ENCODE measurements around the gene MYMX. TPM values are rescaled to one million over a fixed set of nuclear protein-coding genes. Genes with fewer than 3 reads are reported as not detected.

Gene MYMX
- total and polyA plus RNA-seq, 2 of the 4 experiments (the other 2 are of a cell fraction), result not detected

DNA sequence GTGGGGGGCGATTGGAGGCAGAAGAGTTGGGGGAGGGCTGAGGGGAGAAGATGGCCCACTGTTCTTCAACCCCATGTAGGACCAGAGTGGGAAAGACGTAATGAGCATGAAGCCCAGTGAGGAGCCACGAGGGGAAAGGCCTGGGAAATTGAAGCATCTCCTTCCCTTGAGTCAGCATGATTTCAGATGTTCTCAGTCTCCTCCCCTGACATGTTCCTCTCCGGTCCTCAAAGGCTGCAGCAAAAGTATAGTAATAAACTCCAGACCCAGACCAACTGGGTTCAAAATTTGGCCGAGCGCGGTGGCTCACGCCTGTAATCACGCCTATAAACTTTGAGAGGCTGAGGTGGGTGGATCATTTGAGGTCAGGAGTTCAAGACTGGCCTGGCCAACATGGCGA is 50.5 kb downstream of the MYMX start:
- in situ Hi-C loops (cut with MboI; ENCODE audit: low sequenced_read_pairs) (no loop called here), dilution Hi-C loops (cut with HindIII; ENCODE audit: low sequenced_read_pairs, unreplicated experiment) (no loop called here), intact Hi-C loops (cut with micrococcal nuclease) (no loop called here)
- H3K27me3 ChIP-seq (ENCODE audit: control insufficient read depth, insufficient read depth, low read length), result peaks cover 37% of the 10 kb centered on the region
- CTCF ChIA-PET, result interaction anchor here (0.7 to 1.8 kb wide), 4 partner anchors 11 to 84 kb away, joined by 3 to 4 read pairs (median 4); no protein-coding TSS in a partner anchor
- H4K91ac ChIP-seq (ENCODE audit: insufficient read depth, low read depth, low read length), result no peak overlapping the region
- no peak overlapping the region for H3K9ac ChIP-seq (ENCODE audit: low read depth, low read length)
- H3K18ac ChIP-seq (ENCODE audit: low read depth, low read length), result no peak overlapping the region
- H2AFZ ChIP-seq (replicated peaks; ENCODE audit: low read length, poor library complexity), result no peak overlapping the region
- no peak overlapping the region for H2BK20ac ChIP-seq (ENCODE audit: low read depth, low read length)
- H3K4me1 ChIP-seq (ENCODE audit: control insufficient read depth, insufficient read depth, low read length), result peaks cover 21% of the 10 kb centered on the region
- no peak overlapping the region for H2AK9ac ChIP-seq (replicated peaks; ENCODE audit: low read depth, low read length, poor library complexity)
- H3K36me3 ChIP-seq (ENCODE audit: control insufficient read depth, insufficient read depth, low read length), result no peaks in the 10 kb centered on the region
- BruUV-seq (replicated peaks), result no TSS peak
- no peak overlapping the region for H3K14ac ChIP-seq (replicated peaks; ENCODE audit: low read depth, low read length)
- H3K23ac ChIP-seq (ENCODE audit: low read depth, low read length), result no peak overlapping the region
- TF ChIP-seq CEBPB (IDR thresholded peaks at IDR 0.05; ENCODE audit: low read depth, low read length), result no peak
- no peak for TF ChIP-seq NFE2L2 (IDR thresholded peaks at IDR 0.05; ENCODE audit: low read depth, low read length)
- TF ChIP-seq, protein P1, sequence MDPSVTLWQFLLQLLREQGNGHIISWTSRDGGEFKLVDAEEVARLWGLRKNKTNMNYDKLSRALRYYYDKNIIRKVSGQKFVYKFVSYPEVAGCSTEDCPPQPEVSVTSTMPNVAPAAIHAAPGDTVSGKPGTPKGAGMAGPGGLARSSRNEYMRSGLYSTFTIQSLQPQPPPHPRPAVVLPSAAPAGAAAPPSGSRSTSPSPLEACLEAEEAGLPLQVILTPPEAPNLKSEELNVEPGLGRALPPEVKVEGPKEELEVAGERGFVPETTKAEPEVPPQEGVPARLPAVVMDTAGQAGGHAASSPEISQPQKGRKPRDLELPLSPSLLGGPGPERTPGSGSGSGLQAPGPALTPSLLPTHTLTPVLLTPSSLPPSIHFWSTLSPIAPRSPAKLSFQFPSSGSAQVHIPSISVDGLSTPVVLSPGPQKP (IDR thresholded peaks at IDR 0.05; ENCODE audit: borderline replicate concordance, low read depth, low read length), result no peak
- TF ChIP-seq MXI1 (IDR thresholded peaks at IDR 0.05; ENCODE audit: borderline replicate concordance, low read depth, low read length), result no peak
- TF ChIP-seq RAD21 (IDR thresholded peaks at IDR 0.05; ENCODE audit: low read length), result no peak
- TF ChIP-seq FOS (IDR thresholded peaks at IDR 0.05; ENCODE audit: low read depth, low read length), result no peak
- TF ChIP-seq CHD1 (IDR thresholded peaks at IDR 0.05; ENCODE audit: low read depth, low read length), result no peak
- TF ChIP-seq MAZ (IDR thresholded peaks at IDR 0.05; ENCODE audit: borderline replicate concordance, low read depth, low read length), result no peak
- no peak for TF ChIP-seq RFX5 (IDR thresholded peaks at IDR 0.05; ENCODE audit: low read depth, low read length)
- no peak overlapping the region for H3K27ac ChIP-seq (ENCODE audit: insufficient read depth, low read length)
- H3K56ac ChIP-seq (ENCODE audit: extremely low read depth, insufficient read depth, low read length), result no peak overlapping the region
- POLR2A ChIA-PET (ENCODE audit: unreplicated experiment), result no interaction called here
- H2BK15ac ChIP-seq (ENCODE audit: low read depth, low read length), result no peak overlapping the region
- no peak overlapping the region for H2BK120ac ChIP-seq (ENCODE audit: low read depth, low read length)
- no peak overlapping the region for H2BK5ac ChIP-seq (ENCODE audit: low read depth, low read length, poor library complexity, severe bottlenecking)
- DNase-seq, result no peak
- H4K5ac ChIP-seq (ENCODE audit: low read depth, low read length), result no peak overlapping the region
- no peak overlapping the region for H4K8ac ChIP-seq (ENCODE audit: low read depth in 2 of 2, low read length in 2 of 2)
- WGBS, 2 experiments (ENCODE audit: extremely low coverage in 2 of 2, insufficient read length in 1 of 2), result no CpG with 5 or more reads among the region's 10 CpGs
- H3K4me3 ChIP-seq (ENCODE audit: insufficient read depth, low read depth, low read length), result no peak overlapping the region
- no peaks in the 10 kb centered on the region for H3K9me3 ChIP-seq (ENCODE audit: control insufficient read depth, insufficient read depth, low read length)
- ATAC-seq (ENCODE audit: low read depth), result no peak
- no peak overlapping the region for H3K4ac ChIP-seq (ENCODE audit: low read depth, low read length)
- no peak overlapping the region for H2AK5ac ChIP-seq (ENCODE audit: low read depth, low read length)
- peaks cover 24 to 27% of the 10 kb centered on the region in 2 experiments for H3K79me1 ChIP-seq (ENCODE audit: low read depth in 1 of 2, low read length in 2 of 2)
- H3K9me1 ChIP-seq (ENCODE audit: insufficient read depth, low read length), result peaks cover 12% of the 10 kb centered on the region
- no peak overlapping the region for H3K4me2 ChIP-seq (ENCODE audit: low read depth, low read length)
- H4K20me1 ChIP-seq (ENCODE audit: insufficient read depth, low read length), result peaks cover 9% of the 10 kb centered on the region; the same call in 1 of the 2 replicates

Small RNAs within 50 kb of the gene (microRNA-seq; reads per million reads assigned to microRNA genes)
- gene RN7SL811P (ENCODE audit: insufficient read depth, insufficient read length), result not detected

Small RNAs within 50 kb of the gene (small RNA-seq; reads per million reads assigned to genes)
- 0 reads per million in 5 experiments for gene RN7SL811P

Other genes starting within 250 kb of the MYMX start
- gene MRPL14, start 89.5 kb upstream of the MYMX start, total RNA-seq (2012; rRNA removed), result 43.7 and 52.8 TPM in 2 replicates
- gene MRPL14, start 89.5 kb upstream of the MYMX start, polyA plus RNA-seq (2012; rRNA removed), result 87.9 and 102 TPM in 2 replicates
- 12.2 and 12.8 TPM in 2 replicates for gene TMEM63B, start 89.4 kb upstream of the MYMX start, total RNA-seq (2012; rRNA removed)
- 42.6 and 45.6 TPM in 2 replicates for gene TMEM63B, start 89.4 kb upstream of the MYMX start, polyA plus RNA-seq (2012; rRNA removed)
- gene CAPN11, start 58.1 kb upstream of the MYMX start, total RNA-seq (2012; rRNA removed), result not detected in 2 replicates
- gene CAPN11, start 58.1 kb upstream of the MYMX start, polyA plus RNA-seq (2012; rRNA removed), result not detected in 2 replicates
- gene SLC29A1, start 6.7 kb downstream of the MYMX start, total RNA-seq (2012; rRNA removed), result 4.1 and 4.7 TPM in 2 replicates
- 22.1 and 23.2 TPM in 2 replicates for gene SLC29A1, start 6.7 kb downstream of the MYMX start, polyA plus RNA-seq (2012; rRNA removed)
- gene HSP90AB1, start 30.2 kb downstream of the MYMX start, total RNA-seq (2012; rRNA removed), result 1,307 and 1,440 TPM in 2 replicates
- 771 and 887 TPM in 2 replicates for gene HSP90AB1, start 30.2 kb downstream of the MYMX start, polyA plus RNA-seq (2012; rRNA removed)
- gene SLC35B2, start 40.6 kb downstream of the MYMX start, total RNA-seq (2012; rRNA removed), result 41.7 and 51.4 TPM in 2 replicates
- gene SLC35B2, start 40.6 kb downstream of the MYMX start, polyA plus RNA-seq (2012; rRNA removed), result 89.9 and 94.8 TPM in 2 replicates
- 7.5 and 7.9 TPM in 2 replicates for gene NFKBIE, start 48.6 kb downstream of the MYMX start, total RNA-seq (2012; rRNA removed)
- gene NFKBIE, start 48.6 kb downstream of the MYMX start, polyA plus RNA-seq (2012; rRNA removed), result 13.0 and 16.7 TPM in 2 replicates
- gene TMEM151B, start 53.5 kb downstream of the MYMX start, total RNA-seq (2012; rRNA removed), result not detected in 2 replicates
- gene TMEM151B, start 53.5 kb downstream of the MYMX start, polyA plus RNA-seq (2012; rRNA removed), result not detected in 2 replicates
- gene AARS2, start 96.4 kb downstream of the MYMX start, total RNA-seq (2012; rRNA removed), result 10.4 and 10.8 TPM in 2 replicates
- gene AARS2, start 96.4 kb downstream of the MYMX start, polyA plus RNA-seq (2012; rRNA removed), result 9.1 and 10.3 TPM in 2 replicates
- gene SPATS1, start 125.7 kb downstream of the MYMX start, total RNA-seq (2012; rRNA removed), result not detected in 2 replicates
- gene SPATS1, start 125.7 kb downstream of the MYMX start, polyA plus RNA-seq (2012; rRNA removed), result not detected in 2 replicates
- 17.7 and 29.7 TPM in 2 replicates for gene CDC5L, start 170.8 kb downstream of the MYMX start, total RNA-seq (2012; rRNA removed)
- gene CDC5L, start 170.8 kb downstream of the MYMX start, polyA plus RNA-seq (2012; rRNA removed), result 8.9 and 9.9 TPM in 2 replicates

Data from IMR-90 (cell line).